ENCODE data around the gene CENPX.
"Not testable (repeated sequence)": the region's sequence is repeated elsewhere in the genome, so short reads cannot be mapped to it uniquely, and the experiment has no call there.

Gene CENPX

DNA sequence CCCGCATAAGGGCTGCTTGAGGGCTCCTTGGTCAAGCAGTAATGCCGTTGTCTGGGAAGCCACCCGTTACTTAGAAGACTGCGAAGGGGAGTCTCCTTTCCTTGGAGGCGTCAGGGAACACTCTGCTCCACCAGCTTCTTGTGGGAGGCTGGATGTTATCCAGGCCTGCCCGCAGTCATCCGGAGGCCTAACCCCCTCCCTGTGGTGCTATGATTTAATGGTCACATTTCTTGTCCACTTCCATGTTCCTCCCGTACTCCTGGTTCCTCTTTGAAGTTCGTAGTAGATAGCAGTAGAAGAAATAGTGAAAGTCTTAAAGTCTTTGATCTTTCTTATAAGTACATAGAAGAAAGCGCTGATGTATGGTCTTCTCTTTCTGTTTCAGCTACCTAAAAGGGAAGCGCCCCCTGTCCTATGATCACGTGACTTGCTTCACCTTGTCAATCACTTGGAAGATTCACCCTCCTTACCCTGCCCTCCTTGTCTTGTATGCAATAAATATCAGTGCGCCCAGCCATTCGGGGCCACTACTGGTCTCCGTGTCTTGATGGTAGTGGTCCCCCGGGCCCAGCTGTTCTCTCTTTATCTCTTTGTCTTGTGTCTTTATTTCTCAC is 16.2 kb upstream of the CENPX start:
- DNase-seq, result not testable (repeated sequence)

DNA sequence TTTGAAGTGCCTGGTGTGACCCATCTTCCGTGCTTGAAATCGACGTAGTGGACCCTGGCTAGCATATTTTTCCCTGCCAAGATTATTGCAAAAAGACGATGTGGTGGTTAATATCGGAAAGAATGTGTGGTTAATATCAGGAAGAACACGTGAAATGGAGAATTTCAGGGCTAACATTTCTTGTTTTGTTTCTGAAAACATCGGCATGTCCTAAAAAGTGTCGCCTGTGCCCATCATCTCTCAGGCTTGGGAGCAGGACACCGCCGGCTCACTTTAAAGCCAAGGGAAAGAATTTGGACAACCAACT is 15.2 kb upstream of the CENPX start:
- no peak for DNase-seq

DNA sequence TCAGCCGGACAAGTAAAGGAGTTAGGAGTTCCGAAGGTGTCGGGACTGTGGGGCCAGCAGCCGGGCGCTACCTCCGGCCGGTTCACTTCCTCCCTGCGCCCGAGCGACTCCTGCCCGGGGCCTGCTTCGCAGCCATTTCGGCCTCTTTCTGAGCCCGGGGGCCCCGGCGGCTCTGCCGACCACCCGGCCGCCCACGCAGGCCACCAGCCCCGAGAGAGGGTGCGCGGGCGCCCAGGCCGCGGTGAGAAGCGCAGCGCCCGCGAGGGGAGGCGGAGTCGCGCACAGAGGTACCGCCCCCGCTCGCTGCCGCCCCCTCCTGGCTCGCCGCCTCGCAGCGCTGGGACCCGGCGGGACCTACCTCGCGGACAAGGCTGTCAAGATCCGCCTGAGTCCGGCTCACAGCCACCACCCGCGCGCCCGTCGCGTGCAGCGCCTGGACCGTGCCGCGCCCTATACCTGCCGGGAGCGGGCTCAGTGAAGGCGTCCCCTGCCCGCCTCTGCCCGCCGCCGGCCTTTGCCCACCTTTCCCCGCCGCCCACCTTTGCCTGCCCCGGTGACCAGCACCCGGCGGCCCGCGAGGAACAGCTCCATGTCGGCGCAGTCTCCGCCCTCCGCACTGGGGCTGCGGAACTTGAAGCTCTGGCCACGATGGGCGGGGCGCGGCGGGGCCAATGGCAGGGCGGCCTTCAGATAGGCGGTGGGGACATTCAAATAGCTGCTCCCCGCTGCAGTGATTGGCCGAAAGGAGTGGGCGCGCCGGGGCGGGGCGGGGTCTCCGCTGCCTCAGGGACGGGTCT is 14.6 kb upstream of the CENPX start, which contains the start of gene DCXR:
DCXR (minus strand) TSS at position 606 of the 797 bp plus-strand sequence; CDS start at position 591, 15 bp downstream.
- DNase-seq, result peak; percentile 97

DNA sequence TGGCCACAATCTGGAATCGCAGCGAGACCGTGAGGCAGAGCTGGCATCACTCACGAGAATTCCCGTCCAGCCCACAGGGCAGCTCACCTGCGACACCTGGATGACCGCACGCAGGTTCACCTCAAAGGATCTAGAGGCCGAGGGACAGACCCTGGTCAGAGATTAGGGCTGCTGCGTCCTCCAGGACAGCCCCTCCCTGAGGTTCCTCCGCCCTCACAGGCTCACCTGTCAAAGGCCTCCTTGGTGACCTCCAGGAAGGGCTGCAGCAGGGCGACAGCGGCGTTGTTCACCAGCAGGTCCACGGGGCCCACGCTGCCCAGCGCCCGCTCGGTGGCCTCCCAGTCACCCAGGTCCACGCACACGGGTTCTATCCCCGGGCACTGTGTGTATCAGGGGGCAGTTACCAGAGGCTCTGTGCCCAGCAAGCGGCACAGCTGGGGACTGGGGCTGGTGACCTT is 14.0 kb upstream of the CENPX start:
- no peak for DNase-seq

DNA sequence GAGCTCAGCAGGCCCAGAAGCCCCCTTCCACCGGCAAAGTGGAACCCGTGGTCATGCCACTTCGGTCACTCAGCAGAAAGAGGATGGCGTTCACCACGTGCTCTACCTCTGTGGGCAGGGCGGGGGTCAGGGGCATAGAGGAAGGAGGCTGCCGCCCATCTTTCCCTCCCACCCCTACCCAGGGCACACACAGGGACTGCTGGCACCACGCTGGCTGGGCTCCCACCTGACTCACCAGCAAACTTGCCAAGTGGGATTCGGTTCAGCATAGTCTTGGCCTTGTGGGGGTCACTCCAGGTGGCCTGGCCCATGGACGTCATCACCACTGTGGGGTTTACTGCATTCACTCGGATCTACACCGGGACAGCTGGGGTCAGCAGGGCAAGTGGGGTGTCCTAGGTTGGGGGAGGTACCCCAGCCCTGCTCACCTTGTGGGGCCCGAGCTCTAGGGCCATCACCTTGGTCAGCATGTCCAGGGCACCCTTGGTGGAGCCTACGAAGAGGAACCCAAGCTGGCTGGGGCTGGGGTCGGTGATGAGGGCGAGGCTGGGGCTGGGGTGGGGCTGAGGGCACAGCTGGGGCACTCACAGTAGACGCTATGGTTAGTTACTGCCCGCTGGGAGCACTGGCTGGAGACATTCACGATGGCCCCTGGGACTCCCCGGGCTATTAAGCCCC is 13.4 kb upstream of the CENPX start:
- no peak for DNase-seq

DNA sequence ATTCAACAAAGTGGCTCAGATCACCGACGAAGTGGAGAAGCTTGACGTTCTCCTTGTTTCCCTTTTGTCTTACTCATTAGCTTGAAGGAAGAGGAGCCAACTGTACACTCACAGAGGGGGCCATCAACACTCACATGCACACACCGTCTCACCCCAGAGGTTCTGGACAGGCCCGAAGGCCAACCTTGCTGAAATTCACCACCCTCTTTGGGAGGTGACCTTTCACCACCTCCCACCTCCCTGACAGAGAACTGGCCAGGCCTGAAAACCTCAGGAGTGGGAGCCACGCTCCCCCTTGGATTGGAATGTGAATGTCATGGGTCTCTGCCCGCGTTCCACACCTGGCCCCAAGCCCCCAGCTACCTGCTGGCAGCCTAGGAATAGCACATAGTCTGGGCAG is 12.8 kb upstream of the CENPX start:
- DNase-seq, result no peak

DNA sequence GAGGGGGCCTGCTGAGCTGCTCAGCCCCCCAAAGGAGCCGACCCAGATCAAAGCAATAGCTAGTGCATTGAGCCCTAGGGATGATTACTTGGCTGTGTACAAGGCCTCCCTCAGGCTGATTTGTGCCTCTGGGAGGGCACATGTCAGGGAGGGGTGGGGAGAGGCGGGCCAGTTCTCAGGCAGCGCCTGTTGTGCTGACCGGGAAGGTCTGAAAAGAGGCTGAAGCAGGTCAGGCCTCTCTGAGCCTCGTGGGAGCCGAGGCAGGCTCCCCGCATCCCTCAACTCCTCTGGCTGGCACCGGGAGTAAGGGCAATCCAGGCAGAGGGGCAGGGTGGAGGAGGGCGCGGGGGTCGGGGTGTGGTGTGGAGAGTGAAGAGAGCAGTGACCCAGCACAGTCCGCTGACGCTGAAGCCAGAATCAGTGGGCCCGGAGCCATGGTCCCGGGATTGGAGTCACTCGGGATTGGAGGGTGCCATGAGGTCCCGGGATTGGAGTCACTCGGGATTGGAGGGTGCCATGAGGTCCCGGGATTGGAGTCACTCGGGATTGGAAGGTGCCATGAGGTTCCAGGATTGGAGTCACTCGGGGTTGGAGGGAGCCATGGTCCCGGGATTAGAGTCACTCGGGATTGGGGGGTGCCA is 11.8 kb upstream of the CENPX start:
- no peak for DNase-seq

DNA sequence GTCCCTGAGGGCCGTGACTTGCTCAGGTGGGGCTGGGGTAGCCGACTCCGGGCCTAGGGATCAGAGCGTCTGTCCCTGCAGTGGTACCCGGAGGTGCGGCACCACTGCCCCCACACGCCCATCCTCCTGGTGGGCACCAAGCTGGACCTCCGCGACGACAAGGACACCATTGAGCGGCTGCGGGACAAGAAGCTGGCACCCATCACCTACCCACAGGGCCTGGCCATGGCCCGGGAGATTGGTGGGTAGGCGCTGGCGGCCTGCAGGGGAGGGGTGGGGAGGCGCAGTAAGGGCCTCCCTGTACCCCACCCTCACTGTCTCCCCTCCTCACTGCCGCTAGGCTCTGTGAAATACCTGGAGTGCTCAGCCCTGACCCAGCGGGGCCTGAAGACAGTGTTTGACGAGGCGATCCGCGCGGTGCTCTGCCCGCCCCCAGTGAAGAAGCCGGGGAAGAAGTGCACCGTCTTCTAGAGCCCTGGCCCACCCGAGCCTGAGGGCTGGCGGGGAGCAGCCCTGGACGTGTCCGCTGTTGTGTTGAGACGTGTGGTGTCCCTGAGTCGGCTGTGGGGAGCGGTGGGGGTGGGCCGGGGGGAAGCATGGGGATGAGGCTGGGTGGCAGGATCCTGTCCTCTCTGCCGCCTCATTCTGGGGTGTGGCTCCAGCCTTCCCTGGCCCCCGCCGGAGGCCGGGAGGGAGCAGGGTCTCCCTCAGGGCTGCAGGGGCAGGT is 10.8 kb upstream of the CENPX start:
- DNase-seq, result no peak

DNA sequence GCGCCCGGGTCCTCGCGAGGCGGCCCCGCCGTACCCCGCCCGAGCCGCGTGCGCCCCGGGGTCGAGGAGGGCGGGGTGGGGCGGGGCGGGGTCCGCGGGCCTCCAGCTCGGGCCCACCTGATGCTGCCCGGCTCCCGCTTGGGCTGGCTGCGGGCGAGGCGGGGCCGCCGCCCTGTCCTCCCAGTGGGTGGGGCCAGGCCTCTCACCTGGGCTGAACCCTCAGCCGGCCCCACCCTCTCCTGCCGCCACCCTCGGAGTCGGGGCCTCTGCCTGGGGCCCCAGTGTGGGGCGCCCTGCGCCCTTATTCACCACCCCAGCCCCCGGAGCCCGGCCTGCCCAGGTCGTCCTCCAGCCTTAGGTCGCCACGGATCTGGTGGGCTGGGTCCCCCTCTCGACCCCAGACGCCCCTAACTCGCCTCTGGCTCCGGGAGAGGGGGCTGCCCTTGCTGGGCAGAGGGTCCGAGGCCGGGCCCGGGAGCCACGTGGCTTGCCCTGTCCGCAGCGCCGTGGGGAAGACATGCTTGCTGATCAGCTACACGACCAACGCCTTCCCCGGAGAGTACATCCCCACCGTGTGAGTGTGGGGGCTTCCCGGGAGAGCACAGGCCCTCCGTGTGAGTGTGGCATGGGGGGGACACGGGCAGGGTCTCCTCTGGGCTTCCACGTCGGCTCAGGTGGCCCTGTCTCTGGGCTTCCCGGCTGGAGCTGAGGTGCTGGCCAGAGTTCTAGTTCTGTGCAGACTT is 9.4 kb upstream of the CENPX start:
- peak; percentile 64 for DNase-seq

DNA sequence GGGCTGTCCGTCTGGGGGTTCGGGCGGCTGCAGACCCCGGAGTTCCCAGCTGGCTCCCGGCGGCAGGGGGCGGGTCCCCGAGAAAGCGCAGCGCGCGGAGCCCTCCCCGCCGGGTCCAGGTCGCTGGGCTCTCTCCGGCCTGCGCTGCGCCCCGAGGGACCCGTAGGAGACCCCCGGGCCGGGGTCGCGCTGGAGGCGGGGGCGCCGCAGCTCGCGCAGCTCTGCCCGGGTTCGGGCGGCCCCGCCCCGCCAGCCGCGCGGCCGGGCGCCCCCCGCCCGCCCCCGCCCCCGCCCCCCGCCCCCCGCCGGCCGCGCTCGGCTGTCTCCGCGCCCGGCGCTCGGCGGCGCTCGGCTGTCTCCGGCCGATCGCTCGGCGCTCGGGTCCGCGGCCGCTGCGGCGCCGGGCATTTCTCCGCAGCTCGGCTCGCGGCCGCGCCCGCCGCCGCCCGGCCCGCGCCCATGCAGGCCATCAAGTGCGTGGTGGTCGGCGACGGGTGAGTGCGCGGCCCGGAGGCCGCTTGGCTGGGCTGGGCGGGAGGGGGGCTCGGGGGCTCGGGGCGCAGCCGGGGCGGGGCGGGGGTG is 8.7 kb upstream of the CENPX start, which contains the start of gene RAC3:
RAC3 (plus strand) TSS at position 376 of the 582 bp plus-strand sequence; CDS start at position 460, 84 bp downstream.
- DNase-seq, result no peak

DNA sequence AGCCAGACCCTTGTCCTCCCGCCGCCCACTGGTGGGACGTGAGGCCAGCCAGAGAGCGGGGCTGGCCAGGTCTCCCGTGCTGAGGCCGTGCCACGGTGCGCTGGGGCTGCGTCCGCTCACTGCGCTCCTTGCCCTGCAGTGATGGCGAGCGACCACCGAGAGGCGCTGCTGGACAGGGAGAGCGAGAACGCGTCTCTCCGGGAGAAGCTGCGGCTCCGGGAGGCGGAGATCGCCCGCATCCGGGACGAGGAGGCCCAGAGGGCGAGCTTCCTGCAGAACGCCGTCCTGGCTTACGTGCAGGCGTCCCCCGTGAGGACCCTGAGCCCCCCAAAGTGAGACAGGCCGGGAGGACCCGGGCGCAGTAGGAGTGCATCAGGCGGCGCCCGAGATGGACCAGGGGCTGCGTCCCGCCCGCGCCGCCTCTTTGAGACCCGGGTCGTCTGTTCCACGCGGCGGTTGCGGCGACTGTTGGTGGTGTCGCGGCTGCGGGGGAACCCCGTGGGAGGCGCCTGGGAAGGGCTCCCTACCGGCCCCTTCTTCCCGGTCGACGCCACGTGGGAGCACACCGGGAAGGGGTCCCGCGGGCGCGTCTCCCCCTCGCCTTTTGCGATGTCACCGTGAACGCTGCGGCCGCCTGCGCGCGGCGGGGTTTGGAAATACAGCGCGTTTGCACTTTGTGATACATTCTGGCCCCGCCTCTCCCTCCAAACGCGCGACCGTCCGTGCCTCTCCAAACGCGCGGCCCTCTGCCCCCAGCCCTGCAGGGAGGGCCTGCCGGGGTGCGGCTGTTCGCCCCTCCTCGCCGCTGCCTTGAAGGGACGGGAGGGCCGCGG is 8.0 kb upstream of the CENPX start:
- DNase-seq, result peak; percentile 88

DNA sequence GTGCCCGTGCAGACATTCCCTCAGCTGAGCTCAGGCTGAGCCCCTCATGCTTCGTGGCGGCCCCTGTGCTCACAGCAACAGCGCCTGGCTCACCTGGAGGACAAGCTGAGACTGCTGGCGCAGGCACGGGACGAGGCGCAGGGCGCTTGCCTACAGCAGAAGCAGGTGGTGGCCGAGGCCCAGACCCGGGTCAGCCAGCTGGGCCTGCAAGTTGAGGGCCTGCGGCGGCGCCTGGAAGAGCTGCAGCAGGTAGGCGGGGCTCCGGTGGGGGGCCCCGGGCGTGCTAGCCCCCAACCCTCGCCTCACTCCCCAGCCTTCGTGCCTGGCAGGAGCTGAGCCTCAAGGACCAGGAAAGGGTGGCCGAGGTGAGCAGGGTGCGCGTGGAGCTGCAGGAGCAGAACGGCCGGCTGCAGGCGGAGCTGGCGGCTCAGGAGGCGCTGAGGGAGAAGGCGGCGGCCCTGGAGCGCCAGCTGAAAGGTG is 7.4 kb upstream of the CENPX start:
- DNase-seq, result no peak

DNA sequence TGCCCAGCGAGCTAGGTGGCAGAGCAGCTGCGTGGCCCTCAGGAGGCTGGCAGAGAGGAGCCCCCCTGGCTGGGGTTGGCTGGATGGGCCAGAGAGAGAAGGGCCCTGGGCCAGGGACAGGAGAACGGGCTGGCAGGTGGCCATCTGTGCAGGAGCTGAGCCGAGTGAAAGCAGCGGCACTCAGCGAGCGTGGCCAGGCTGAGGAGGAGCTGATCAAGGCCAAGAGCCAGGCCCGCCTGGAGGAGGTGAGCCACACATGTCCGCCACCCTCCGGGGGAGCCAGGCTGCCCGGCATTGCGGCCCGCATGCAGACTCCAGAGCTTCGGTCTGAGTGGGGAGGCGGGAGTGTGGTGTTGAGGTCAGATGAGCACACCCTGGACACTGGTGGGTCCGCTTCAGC is 6.7 kb upstream of the CENPX start:
- no peak for DNase-seq

DNA sequence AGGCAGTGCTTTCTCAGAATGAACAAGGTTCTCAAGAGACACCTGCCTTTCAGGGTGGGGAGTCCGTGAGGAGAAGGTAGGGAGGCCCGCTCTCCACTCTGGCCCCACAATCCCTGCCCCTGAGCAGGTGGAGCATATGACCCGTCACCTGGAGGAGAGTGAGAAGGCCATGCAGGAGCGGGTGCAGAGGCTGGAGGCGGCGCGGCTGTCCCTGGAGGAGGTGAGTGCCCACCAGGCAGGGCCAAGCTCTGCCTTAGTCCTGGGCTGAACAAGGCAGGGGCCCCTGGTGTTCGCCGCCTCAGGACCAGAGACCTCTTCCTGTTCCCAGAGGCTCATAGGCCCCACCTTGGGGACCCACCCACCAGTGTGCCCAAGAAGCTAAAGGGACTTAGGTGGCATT is 6.3 kb upstream of the CENPX start:
- no peak for DNase-seq

DNA sequence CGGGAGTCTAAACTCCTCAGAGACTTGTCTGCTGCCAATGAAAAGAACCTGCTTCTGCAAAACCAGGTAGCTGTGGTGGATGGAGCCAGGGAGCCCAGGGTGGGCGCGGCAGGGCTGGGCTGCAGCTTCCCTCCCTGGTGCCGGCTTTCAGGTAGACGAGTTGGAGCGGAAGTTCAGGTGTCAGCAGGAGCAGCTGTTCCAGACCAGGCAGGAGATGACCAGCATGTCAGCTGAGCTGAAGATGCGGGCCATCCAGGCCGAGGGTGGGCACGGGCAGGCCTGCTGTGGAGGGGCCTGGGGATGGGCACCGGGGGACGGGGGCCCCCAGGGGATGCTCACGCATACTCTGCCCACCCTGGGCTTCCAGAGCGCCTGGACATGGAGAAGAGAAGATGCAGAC is 5.6 kb upstream of the CENPX start:
- no peak for DNase-seq

DNA sequence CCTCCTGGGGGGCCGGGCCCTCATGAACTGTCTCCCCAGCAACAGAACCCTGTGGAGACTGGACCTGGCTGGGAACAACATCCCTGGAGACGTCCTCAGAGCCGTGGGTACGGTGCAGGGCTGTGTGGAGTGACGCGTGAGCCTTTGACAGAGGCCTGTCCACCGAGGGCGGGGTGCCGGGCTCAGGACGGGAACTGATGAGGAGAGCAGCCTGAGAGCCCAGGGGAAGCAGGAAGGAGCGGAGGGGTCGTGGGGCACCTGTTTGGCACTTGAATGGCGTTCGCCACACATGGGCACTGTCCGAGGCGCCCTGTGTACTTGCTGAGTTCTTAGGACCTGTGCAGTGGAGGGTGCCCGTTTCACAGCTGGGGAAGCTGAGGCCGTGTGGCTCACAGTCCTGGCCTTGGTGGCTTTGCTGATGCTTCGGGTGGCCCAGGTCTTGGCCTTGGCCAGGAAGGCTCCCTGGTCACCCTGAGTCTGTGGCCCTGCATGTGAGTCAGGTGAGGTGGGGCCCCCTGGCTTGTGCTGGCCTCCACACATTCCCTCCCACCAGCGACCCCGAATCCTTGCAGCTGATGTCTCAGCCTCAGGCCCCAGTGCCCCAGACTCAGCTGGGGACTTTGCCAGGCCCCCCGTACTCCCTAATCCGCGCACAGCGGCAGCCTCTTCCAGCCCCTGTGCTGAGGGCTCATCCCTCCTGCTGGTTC is 2.9 kb upstream of the CENPX start:
- DNase-seq, result no peak

DNA sequence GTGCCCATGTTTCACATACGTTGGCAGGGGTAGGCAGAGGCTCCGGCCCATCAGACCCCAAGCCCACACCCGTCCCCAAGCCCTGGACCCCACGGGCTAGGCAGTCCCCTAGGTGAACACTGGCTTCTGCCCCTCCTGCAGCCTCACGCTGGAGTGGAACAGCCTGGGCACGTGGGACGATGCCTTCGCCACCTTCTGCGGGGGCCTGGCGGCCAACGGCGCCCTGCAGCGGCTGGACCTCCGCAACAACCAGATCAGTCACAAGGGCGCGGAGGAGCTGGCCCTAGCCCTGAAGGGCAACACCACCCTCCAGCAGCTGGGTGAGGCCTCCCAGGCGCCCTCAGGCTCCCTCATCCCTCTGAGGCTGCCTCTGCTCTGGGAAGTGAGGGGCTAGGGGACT is 2.2 kb upstream of the CENPX start:
- DNase-seq, result no peak

DNA sequence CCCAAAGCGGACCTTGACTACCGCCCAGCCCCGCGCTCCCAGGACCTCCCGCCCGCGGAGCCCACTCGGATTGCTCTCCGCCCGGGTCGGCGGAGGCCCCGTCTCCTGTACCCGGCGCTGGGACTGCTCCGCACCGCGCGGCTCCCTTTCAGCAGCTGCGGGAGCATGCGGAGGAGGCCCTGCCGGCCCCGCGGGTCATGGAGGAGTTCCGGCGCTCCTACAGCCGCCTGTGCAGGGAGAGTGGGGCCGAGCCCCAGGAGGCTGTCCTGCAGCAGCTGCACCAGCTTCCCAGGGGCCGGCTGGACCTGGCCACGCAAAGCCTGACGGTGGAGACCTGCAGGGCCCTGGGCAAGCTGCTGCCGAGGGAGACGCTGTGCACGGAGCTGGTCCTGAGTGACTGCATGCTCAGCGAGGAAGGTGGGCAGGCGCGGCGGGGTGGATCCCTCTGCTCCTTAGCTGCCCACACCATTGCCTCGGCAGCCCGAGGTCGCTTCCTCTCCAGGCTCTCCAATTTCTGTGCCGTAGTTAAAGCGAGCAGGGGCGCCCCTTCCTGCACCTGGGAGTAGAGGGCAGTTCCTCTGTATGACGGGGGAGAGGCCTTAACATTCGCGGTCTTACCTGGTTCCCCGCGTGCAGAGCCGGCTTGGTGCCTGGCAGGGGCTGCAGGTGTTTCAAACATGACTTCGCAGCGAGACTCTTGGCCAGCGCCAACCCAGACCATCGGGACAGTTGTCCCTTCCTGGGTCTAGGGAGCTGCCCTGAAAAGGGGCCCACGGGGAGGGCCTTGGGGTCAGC is 966 bp upstream of the CENPX start:
- peak; percentile 45 for DNase-seq

DNA sequence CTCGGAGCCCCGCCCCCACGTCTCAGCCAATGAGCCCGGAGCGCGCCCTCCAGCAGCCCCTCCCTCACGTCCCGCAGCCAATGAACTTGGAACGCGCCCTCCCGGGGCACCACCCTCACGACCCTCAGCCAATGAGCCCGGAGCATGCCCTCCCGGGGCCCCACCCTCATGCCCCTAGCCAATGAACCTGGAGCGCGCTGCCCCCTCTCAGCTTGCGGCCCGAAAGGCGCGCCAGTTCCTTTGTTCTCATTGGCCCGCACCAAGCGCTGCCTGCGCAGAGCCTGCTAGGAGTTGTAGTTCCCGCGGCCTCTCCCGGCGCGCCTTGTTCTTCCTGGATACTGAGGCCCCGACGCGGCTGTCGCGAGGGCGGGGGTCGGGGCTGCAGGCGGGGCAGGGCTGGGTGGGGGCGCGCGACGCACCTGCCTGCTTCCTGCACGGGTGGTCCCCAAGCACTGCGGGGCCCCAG is 336 bp upstream of the CENPX start, which contains the start of gene LRRC45:
LRRC45 (plus strand) TSS at position 325 of the 466 bp plus-strand sequence. CDS start 339 bp downstream, outside the sequence.
- peak; percentile 100 for DNase-seq
